Sigmoid colon (tissue), 4 donors: ENCODE measurements around the gene IL6R.

Experiments used
- EP300 ChIP-seq, 4 donors: sonication (generic); formaldehyde crosslinking; IDR thresholded peaks; one replicate each; pipeline ENCODE4 v1.6.1; 2017; ENCODE audit warnings: antibody characterized with exemption in 4 of 4
- POLR2A ChIP-seq, 2 donors: fragments of 450-650 bp; IDR thresholded peaks; one replicate each; pipeline ENCODE4 v1.6.1; 2016; ENCODE audit warnings: antibody characterized with exemption in 2 of 2, mild to moderate bottlenecking in 2 of 2, moderate library complexity in 2 of 2
- POLR2AphosphoS5 ChIP-seq, 4 donors: sonication (generic); formaldehyde crosslinking; IDR thresholded peaks; one replicate each; pipeline ENCODE4 v1.6.1; 2017; ENCODE audit warnings: antibody characterized with exemption in 4 of 4
- TF ChIP-seq, protein P1 (sequence below), 4 experiments: fragments of 450-650 bp in 3 of 4; fragments of 200-600 bp in 1 of 4; IDR thresholded peaks; one replicate each; pipeline ENCODE4 v1.5.1; 2016 to 2019; ENCODE audit warnings: antibody characterized with exemption in 4 of 4, mild to moderate bottlenecking in 3 of 4, moderate library complexity in 2 of 4

DNA sequence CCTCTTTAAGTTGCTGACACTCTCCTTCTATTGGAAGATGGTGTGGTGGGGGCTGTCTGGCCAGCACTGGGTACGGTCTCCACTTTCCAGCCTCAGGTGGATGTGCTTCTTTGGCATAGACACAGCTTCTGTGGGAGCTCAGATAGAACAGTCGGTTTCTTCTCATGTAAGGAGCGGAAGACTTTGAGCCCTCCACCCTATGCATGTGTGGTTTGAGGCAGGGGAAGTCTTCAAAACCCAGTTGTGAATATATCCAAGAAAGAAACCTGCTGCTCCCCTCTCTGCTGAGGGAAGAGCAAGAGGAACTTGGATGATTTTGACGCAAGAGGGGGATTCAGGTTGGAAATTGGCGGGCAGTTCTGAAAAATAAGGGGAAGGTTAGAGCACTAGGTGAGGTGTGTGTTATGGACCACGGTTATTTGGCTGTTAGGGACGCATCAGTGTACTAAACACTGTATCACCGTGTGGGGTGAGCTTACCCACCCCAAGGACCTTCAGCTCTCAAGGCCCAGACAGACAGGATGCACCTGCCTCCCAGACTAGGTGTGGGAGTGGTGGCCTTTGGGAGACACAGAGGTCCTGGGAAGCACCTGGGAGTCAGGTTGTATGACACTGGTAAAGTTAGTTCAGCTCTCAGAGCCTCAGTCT is 36.2 kb downstream of the IL6R start:
- TF ChIP-seq, protein P1, sequence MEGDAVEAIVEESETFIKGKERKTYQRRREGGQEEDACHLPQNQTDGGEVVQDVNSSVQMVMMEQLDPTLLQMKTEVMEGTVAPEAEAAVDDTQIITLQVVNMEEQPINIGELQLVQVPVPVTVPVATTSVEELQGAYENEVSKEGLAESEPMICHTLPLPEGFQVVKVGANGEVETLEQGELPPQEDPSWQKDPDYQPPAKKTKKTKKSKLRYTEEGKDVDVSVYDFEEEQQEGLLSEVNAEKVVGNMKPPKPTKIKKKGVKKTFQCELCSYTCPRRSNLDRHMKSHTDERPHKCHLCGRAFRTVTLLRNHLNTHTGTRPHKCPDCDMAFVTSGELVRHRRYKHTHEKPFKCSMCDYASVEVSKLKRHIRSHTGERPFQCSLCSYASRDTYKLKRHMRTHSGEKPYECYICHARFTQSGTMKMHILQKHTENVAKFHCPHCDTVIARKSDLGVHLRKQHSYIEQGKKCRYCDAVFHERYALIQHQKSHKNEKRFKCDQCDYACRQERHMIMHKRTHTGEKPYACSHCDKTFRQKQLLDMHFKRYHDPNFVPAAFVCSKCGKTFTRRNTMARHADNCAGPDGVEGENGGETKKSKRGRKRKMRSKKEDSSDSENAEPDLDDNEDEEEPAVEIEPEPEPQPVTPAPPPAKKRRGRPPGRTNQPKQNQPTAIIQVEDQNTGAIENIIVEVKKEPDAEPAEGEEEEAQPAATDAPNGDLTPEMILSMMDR (IDR thresholded peaks at IDR 0.05), result no peak
- TF ChIP-seq POLR2A (IDR thresholded peaks at IDR 0.05) (no peak), EP300 (IDR thresholded peaks at IDR 0.05) (no peak), POLR2AphosphoS5 (IDR thresholded peaks at IDR 0.05) (no peak)
